MM.1S (cell line): ENCODE measurements around the gene PHKA2.

Experiments
- DNase-seq: peaks from one replicate; pipeline ENCODE4 v3.0.0-alpha.2; 2015
- H2AFZ ChIP-seq: fragments of 300-600 bp; sonication (generic); 2 replicates; pipeline ENCODE4 v1.6.0; 2016; ENCODE audit warnings: antibody characterized with exemption, low read length
- H3F3A ChIP-seq: fragments of 300-600 bp; sonication (generic); 2 replicates; pipeline ENCODE4 v1.6.1; 2016; ENCODE audit warnings: mild to moderate bottlenecking, antibody characterized with exemption, low read length, moderate library complexity, mixed read lengths; ENCODE audit not compliant: insufficient read depth
- H3K27ac ChIP-seq: fragments of 300-600 bp; sonication (generic); 2 replicates; pipeline ENCODE4 v1.5.1; 2016; ENCODE audit warnings: mild to moderate bottlenecking, low read length
- H3K27me3 ChIP-seq: fragments of 300-600 bp; sonication (generic); replicated peaks from 2 replicates; pipeline ENCODE4 v1.6.0; 2016; ENCODE audit warnings: low read length; ENCODE audit not compliant: insufficient read depth
- H3K36me3 ChIP-seq: fragments of 300-600 bp; sonication (generic); replicated peaks from 2 replicates; pipeline ENCODE4 v1.6.1; 2016; ENCODE audit warnings: mild to moderate bottlenecking, low read length, mixed read lengths; ENCODE audit not compliant: insufficient read depth
- H3K4me1 ChIP-seq: fragments of 300-600 bp; sonication (generic); 2 replicates; pipeline ENCODE4 v1.6.1; 2016; ENCODE audit warnings: low read length, mixed read lengths
- H3K4me2 ChIP-seq: fragments of 300-600 bp; sonication (generic); 2 replicates; pipeline ENCODE4 v1.6.0; 2016; ENCODE audit warnings: low read depth, low read length
- H3K4me3 ChIP-seq: fragments of 300-600 bp; sonication (generic); 2 replicates; pipeline ENCODE4 v1.5.1; 2016; ENCODE audit warnings: low read length, mixed read lengths
- H3K79me2 ChIP-seq: fragments of 300-600 bp; sonication (generic); 2 replicates; pipeline ENCODE4 v1.6.1; 2016; ENCODE audit warnings: mixed run types, low read length, mixed read lengths
- H3K9ac ChIP-seq: fragments of 300-600 bp; sonication (generic); 2 replicates; pipeline ENCODE4 v1.6.1; 2016; ENCODE audit warnings: low read length, mixed read lengths
- H3K9me2 ChIP-seq: fragments of 300-600 bp; sonication (generic); replicated peaks from 2 replicates; pipeline ENCODE4 v1.6.1; 2016; ENCODE audit warnings: mild to moderate bottlenecking, low read length, mixed read lengths; ENCODE audit not compliant: insufficient read depth
- H3K9me3 ChIP-seq: fragments of 300-600 bp; sonication (generic); replicated peaks from 2 replicates; pipeline ENCODE4 v1.6.1; 2016; ENCODE audit warnings: mild to moderate bottlenecking, low read length, mixed read lengths; ENCODE audit not compliant: insufficient read depth
- H4K20me1 ChIP-seq: fragments of 300-600 bp; sonication (generic); 2 replicates; pipeline ENCODE4 v1.6.1; 2016; ENCODE audit warnings: mild to moderate bottlenecking, low read length, moderate library complexity, mixed read lengths; ENCODE audit not compliant: insufficient read depth
- EZH2 ChIP-seq: fragments of 300-600 bp; sonication (generic); optimal IDR thresholded peaks from 2 replicates; pipeline ENCODE3; 2017; ENCODE audit warnings: low read depth, mild to moderate bottlenecking, antibody characterized with exemption, low read length, mixed read lengths
- EZH2phosphoT487 ChIP-seq: fragments of 300-600 bp; sonication (generic); IDR thresholded peaks from 2 replicates; pipeline ENCODE4 v1.6.1; 2018; ENCODE audit warnings: antibody characterized with exemption, low read length
- TF ChIP-seq, protein P1 (sequence below): fragments of 300-600 bp; sonication (generic); IDR thresholded peaks from 2 replicates; pipeline ENCODE4 v1.5.1; 2016; ENCODE audit warnings: antibody characterized with exemption, low read length, mixed read lengths

Gene PHKA2

DNA sequence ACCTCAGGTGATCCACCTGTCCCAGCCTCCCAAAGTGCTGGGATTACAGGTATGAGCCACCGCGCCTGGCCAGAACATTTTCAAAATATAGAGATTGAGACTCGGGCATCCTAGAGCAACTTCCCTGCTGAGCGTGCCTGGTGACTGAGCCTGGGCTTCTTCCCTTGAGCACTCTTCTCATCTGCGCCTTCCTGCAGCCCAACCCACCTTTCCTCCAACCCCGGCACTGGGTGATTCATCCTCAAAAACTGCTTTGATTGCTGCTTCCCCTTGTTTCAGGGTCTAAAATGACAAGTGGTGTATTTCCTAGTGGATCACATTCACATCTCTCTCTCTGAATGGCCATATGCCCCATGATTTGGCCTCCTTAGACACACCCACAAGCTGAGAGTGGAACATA is 37.8 kb downstream of the PHKA2 start:
- Histone ChIP-seq H3K9ac (no peak overlapping the region), H3K4me1 (no peaks in the 10 kb centered on the region), H3F3A (no peaks in the 10 kb centered on the region), H3K4me2 (no peak overlapping the region), H3K4me3 (no peak overlapping the region), H3K27me3 (no peaks in the 10 kb centered on the region), H3K36me3 (no peaks in the 10 kb centered on the region), H3K9me3 (no peaks in the 10 kb centered on the region), H4K20me1 (no peaks in the 10 kb centered on the region), H3K79me2 (no peaks in the 10 kb centered on the region), H3K9me2 (no peaks in the 10 kb centered on the region), H2AFZ (no peak overlapping the region), H3K27ac (no peak overlapping the region)
- TF ChIP-seq EZH2phosphoT487, result no peak
- no peak for TF ChIP-seq EZH2
- TF ChIP-seq, protein P1, sequence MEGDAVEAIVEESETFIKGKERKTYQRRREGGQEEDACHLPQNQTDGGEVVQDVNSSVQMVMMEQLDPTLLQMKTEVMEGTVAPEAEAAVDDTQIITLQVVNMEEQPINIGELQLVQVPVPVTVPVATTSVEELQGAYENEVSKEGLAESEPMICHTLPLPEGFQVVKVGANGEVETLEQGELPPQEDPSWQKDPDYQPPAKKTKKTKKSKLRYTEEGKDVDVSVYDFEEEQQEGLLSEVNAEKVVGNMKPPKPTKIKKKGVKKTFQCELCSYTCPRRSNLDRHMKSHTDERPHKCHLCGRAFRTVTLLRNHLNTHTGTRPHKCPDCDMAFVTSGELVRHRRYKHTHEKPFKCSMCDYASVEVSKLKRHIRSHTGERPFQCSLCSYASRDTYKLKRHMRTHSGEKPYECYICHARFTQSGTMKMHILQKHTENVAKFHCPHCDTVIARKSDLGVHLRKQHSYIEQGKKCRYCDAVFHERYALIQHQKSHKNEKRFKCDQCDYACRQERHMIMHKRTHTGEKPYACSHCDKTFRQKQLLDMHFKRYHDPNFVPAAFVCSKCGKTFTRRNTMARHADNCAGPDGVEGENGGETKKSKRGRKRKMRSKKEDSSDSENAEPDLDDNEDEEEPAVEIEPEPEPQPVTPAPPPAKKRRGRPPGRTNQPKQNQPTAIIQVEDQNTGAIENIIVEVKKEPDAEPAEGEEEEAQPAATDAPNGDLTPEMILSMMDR, result no peak
- no peak for DNase-seq

DNA sequence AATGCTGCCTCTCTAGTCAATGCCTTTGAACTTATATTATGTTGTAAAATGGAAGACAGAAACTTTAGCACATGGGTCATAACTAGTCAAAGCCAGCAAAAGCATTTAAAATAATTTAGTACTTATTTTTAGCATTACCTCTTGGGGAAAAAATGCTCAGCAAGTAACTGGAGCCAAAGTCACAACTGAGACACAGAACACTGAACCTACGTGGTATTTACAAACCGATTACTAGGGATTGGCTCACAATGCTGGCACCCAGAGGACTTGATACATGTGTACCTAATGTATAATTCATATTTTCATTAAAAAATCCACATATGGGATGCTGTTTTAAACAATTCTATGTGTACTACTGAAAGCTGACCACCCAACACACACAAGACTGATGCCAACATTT is 38.4 kb downstream of the PHKA2 start:
- DNase-seq, result no peak
- TF ChIP-seq, protein P1, result no peak
- TF ChIP-seq EZH2, result no peak

GRCh38 chrX:18944482-18944881 is 39.4 kb downstream of the PHKA2 start:
- Histone ChIP-seq H3K27me3 (no peaks in the 10 kb centered on the region), H3K4me3 (no peak overlapping the region), H3K27ac (no peak overlapping the region), H3K36me3 (no peaks in the 10 kb centered on the region), H4K20me1 (no peaks in the 10 kb centered on the region), H3K4me2 (no peak overlapping the region), H3K9ac (no peak overlapping the region), H3F3A (no peaks in the 10 kb centered on the region), H3K79me2 (no peaks in the 10 kb centered on the region), H3K9me3 (no peaks in the 10 kb centered on the region), H2AFZ (no peak overlapping the region), H3K4me1 (no peaks in the 10 kb centered on the region), H3K9me2 (no peaks in the 10 kb centered on the region)
- TF ChIP-seq, protein P1, result no peak
- TF ChIP-seq EZH2, result no peak
- TF ChIP-seq EZH2phosphoT487, result no peak
- DNase-seq, result no peak

More for the DNA sequence above, 38.4 kb downstream of the PHKA2 start:
- Histone ChIP-seq H3K27me3 (no peaks in the 10 kb centered on the region), H2AFZ (no peak overlapping the region), H3K4me1 (no peaks in the 10 kb centered on the region), H3K4me2 (no peak overlapping the region), H3K27ac (no peak overlapping the region), H3K36me3 (no peaks in the 10 kb centered on the region), H4K20me1 (no peaks in the 10 kb centered on the region), H3K9me2 (no peaks in the 10 kb centered on the region), H3K79me2 (no peaks in the 10 kb centered on the region), H3F3A (no peaks in the 10 kb centered on the region), H3K9ac (no peak overlapping the region), H3K4me3 (no peak overlapping the region), H3K9me3 (no peaks in the 10 kb centered on the region)

DNA sequence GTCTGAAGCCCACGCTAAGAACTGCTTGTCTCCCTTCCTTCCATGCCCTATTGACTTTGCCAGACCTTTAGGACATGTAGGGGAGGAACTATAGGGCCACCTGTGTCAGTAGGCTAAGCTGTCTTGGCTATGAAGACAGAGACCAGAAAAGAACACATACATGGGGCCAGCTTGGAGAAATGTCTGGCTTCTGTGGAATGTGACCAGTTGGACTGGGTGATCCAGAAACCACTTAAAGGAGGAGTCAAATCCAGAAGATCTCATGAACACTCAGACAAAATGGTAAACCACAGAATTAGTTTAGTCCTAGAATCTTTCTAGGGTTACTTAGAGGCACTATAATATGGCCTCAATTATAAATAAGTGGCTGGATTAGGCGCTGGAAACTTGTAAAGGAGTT is 42.0 kb downstream of the PHKA2 start:
- no peak overlapping the region for H3K9ac ChIP-seq
- DNase-seq, result no peak
- TF ChIP-seq EZH2 (no peak), EZH2phosphoT487 (no peak)
- TF ChIP-seq, protein P1, result no peak
- H3K27ac ChIP-seq, result no peak overlapping the region
- H3K79me2 ChIP-seq, result no peaks in the 10 kb centered on the region
- H3K36me3 ChIP-seq, result no peaks in the 10 kb centered on the region
- H3K4me3 ChIP-seq, result no peak overlapping the region
- H2AFZ ChIP-seq, result no peak overlapping the region
- H3K27me3 ChIP-seq, result no peaks in the 10 kb centered on the region
- no peaks in the 10 kb centered on the region for H3K9me3 ChIP-seq
- no peaks in the 10 kb centered on the region for H3K4me1 ChIP-seq
- H3F3A ChIP-seq, result no peaks in the 10 kb centered on the region
- no peak overlapping the region for H3K4me2 ChIP-seq
- no peaks in the 10 kb centered on the region for H3K9me2 ChIP-seq
- H4K20me1 ChIP-seq, result no peaks in the 10 kb centered on the region
